Vagina (tissue), 2 donors: ENCODE measurements around the gene TCERG1. TPM values are rescaled to one million over a fixed set of nuclear protein-coding genes. Genes with fewer than 3 reads are reported as not detected.

Source experiments
- DNase-seq, 2 donors: peaks; one replicate each; pipeline ENCODE4 v3.0.0-alpha.2; 2017; ENCODE audit errors: extremely low spot score in 2 of 2
- H3K27ac ChIP-seq: fragments of 200-600 bp; sonication (generic); one replicate; pipeline ENCODE4 v1.5.1; 2019
- H3K27me3 ChIP-seq: fragments of 200-600 bp; sonication (generic); one replicate; pipeline ENCODE4 v1.5.1; 2019
- H3K36me3 ChIP-seq, 2 donors: fragments of 200-600 bp; sonication (generic); one replicate each; pipeline ENCODE4 v1.5.1; 2017 to 2019
- H3K4me1 ChIP-seq: fragments of 200-600 bp; sonication (generic); one replicate; pipeline ENCODE4 v1.5.1; 2019
- H3K4me3 ChIP-seq, 2 donors: fragments of 200-600 bp; sonication (generic); 1 replicate in 1 of 2; 2 replicates in 1 of 2; pipeline ENCODE4 v1.5.1; 2016 to 2019
- H3K9me3 ChIP-seq: fragments of 200-600 bp; sonication (generic); one replicate; pipeline ENCODE4 v1.5.1; 2019
- POLR2A ChIP-seq, 2 donors: fragments of 450-650 bp; IDR thresholded peaks; one replicate each; pipeline ENCODE4 v1.6.1; 2017; ENCODE audit warnings: antibody characterized with exemption in 2 of 2, mild to moderate bottlenecking in 2 of 2, moderate library complexity in 2 of 2
- POLR2AphosphoS5 ChIP-seq, 2 donors: sonication (generic); formaldehyde crosslinking; IDR thresholded peaks; one replicate each; pipeline ENCODE4 v1.9.0; 2017; ENCODE audit warnings: antibody characterized with exemption in 2 of 2, mild to moderate bottlenecking in 2 of 2, low read depth in 1 of 2; ENCODE audit not compliant: insufficient read depth in 1 of 2
- intact Hi-C: fragments of 100-400 bp; cut with DNase I; formaldehyde crosslinking; loops from one replicate; pipeline ENCODE4 v1.15.1; 2023
- total RNA-seq: library from RNA; depleted of rRNA; stranded (reverse); fragments of >200 nt; gene quantifications from one replicate; pipeline ENCODE4 v1.2.3, GENCODE V29; 2016
- TF ChIP-seq, protein P1 (sequence below), 3 experiments: fragments of 450-650 bp in 2 of 3; fragments of 200-600 bp in 1 of 3; sonication (generic) in 1 of 3; IDR thresholded peaks; one replicate each; pipeline ENCODE4 v1.5.1; 2017 to 2019; ENCODE audit warnings: antibody characterized with exemption in 3 of 3, mild to moderate bottlenecking in 2 of 3, moderate library complexity in 2 of 3

TCERG1 gene
- total RNA-seq, 1 donor from 2014 or later: 75.4 TPM

DNA sequence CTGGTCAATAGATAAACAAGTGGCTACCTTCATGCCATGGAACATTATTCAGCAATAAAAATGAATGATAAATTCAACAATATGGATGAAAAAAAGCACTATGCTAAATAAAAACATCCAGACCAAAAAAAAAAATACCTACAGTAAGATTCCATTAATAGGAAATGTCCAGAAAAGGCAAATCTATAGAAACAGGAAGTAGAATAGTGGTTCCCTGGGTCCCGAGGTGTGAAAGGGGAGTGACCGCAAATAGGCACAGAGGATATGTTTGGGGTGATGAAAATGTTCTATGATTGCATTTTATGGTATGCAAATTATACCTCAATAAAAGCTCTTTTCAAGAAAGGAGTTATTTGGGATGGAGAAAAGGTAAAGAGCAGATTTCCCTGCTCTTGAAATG, 72.4 kb downstream of the TCERG1 start:
- no peak for DNase-seq
- Histone ChIP-seq H3K4me3 (no peak overlapping the region), H3K36me3 (no peaks in the 10 kb centered on the region), H3K27ac (no peak overlapping the region), H3K9me3 (no peaks in the 10 kb centered on the region), H3K4me1 (no peaks in the 10 kb centered on the region), H3K27me3 (no peaks in the 10 kb centered on the region)
- TF ChIP-seq, protein P1, sequence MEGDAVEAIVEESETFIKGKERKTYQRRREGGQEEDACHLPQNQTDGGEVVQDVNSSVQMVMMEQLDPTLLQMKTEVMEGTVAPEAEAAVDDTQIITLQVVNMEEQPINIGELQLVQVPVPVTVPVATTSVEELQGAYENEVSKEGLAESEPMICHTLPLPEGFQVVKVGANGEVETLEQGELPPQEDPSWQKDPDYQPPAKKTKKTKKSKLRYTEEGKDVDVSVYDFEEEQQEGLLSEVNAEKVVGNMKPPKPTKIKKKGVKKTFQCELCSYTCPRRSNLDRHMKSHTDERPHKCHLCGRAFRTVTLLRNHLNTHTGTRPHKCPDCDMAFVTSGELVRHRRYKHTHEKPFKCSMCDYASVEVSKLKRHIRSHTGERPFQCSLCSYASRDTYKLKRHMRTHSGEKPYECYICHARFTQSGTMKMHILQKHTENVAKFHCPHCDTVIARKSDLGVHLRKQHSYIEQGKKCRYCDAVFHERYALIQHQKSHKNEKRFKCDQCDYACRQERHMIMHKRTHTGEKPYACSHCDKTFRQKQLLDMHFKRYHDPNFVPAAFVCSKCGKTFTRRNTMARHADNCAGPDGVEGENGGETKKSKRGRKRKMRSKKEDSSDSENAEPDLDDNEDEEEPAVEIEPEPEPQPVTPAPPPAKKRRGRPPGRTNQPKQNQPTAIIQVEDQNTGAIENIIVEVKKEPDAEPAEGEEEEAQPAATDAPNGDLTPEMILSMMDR (IDR thresholded peaks at IDR 0.05): no peak
- no peak for TF ChIP-seq POLR2A (IDR thresholded peaks at IDR 0.05)
- no peak for TF ChIP-seq POLR2AphosphoS5 (IDR thresholded peaks at IDR 0.05; ENCODE audit: insufficient read depth in 1 of 2, low read depth in 1 of 2)
- intact Hi-C loops: no loop called here

DNA sequence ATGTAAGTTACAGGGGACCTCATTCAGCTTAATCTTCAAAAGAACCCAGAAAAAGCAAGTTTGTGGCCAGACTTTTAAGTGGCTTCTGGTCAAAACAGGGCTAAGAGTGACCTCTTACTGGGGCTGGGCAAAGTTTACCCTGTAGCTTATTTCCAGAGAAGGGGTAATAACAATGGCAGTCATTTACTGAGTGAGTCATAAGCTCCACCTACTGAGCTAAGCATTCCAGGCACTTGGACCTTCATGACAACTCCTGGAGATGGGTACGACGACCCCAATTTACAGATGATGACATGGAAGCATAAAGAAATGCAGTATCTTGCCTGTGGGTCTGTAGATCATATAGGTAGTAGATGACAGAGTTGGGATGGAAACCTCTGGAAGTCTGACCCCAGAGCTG, 73.6 kb downstream of the TCERG1 start:
- TF ChIP-seq POLR2A (IDR thresholded peaks at IDR 0.05): no peak
- TF ChIP-seq, protein P1 (IDR thresholded peaks at IDR 0.05): no peak
- TF ChIP-seq POLR2AphosphoS5 (IDR thresholded peaks at IDR 0.05; ENCODE audit: insufficient read depth in 1 of 2, low read depth in 1 of 2): no peak
- H3K27me3 ChIP-seq: no peaks in the 10 kb centered on the region
- no peak overlapping the region for H3K4me3 ChIP-seq
- H3K27ac ChIP-seq: no peak overlapping the region
- H3K4me1 ChIP-seq: no peaks in the 10 kb centered on the region
- no peak for DNase-seq
- H3K9me3 ChIP-seq: no peaks in the 10 kb centered on the region
- intact Hi-C loops: loop anchor here (2.0 kb wide), 1 partner anchor 28 kb away; no protein-coding TSS in a partner anchor
- no peaks in the 10 kb centered on the region for H3K36me3 ChIP-seq

DNA sequence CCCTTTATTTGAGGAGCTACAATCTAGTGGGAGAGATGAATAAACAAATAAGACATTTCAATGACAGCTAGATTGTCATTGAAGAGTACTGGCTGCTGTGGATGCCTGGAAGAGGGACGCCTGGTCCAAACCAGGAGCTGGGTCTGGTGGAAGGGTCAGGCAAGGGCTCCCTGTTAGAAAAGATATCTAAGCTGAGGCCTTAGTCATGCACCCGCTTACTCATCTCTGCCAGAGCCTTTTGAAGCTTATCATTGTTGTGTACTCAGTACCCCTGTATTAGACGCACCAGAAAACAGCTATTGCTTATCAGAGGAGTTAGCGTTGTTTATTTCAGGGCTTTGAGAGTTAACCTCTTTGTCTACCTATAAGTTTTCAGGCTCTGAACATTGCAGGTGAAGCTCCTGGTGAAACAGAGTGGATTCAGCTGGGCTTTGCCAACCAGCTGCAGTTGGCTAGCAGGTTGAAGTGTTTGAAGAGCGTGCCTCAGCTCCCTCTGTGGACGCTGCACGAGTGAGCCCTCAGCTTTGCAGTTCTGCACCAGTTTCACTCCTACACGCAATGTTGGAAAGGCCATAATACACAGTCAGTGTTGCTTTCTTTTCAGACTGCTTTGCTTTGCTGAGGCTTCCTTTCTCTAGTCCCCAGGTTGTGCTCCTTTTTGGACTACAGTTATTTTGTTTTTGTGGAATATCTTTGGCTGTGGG, 74.4 kb downstream of the TCERG1 start:
- no peaks in the 10 kb centered on the region for H3K4me1 ChIP-seq
- no peak overlapping the region for H3K27ac ChIP-seq
- intact Hi-C loops: loop anchor here (2.0 kb wide), 1 partner anchor 29 kb away; no protein-coding TSS in a partner anchor
- TF ChIP-seq POLR2A (IDR thresholded peaks at IDR 0.05) (no peak), POLR2AphosphoS5 (IDR thresholded peaks at IDR 0.05; ENCODE audit: insufficient read depth in 1 of 2, low read depth in 1 of 2) (no peak)
- TF ChIP-seq, protein P1 (IDR thresholded peaks at IDR 0.05): no peak
- no peaks in the 10 kb centered on the region for H3K9me3 ChIP-seq
- no peak overlapping the region for H3K4me3 ChIP-seq
- no peak for DNase-seq
- H3K36me3 ChIP-seq: no peaks in the 10 kb centered on the region
- H3K27me3 ChIP-seq: no peaks in the 10 kb centered on the region

DNA sequence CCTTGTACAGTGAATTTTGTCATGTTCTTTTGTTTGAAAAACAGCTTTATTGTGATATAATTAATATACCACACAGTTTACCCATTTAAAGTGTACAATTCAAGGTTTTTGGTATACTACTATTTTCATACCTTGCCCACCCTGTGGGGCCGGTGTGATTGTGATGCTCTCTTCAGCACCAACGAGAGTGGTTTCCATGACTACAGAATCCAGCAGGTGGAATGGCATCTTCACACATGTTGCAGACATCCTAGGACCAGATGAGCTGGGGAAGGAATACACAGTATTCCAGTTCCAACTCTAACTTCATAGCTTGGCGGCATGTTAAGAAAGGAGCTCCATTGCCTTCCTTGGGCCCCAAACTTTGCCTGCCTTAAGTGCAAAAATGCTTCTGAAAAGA, 76.6 kb downstream of the TCERG1 start:
- H3K27ac ChIP-seq: no peak overlapping the region
- H3K27me3 ChIP-seq: no peaks in the 10 kb centered on the region
- H3K9me3 ChIP-seq: no peaks in the 10 kb centered on the region
- TF ChIP-seq, protein P1 (IDR thresholded peaks at IDR 0.05): no peak
- TF ChIP-seq POLR2AphosphoS5 (IDR thresholded peaks at IDR 0.05; ENCODE audit: insufficient read depth in 1 of 2, low read depth in 1 of 2): no peak
- no peak for TF ChIP-seq POLR2A (IDR thresholded peaks at IDR 0.05)
- no peak for DNase-seq
- intact Hi-C loops: no loop called here
- no peaks in the 10 kb centered on the region for H3K36me3 ChIP-seq
- no peaks in the 10 kb centered on the region for H3K4me1 ChIP-seq
- no peak overlapping the region for H3K4me3 ChIP-seq

DNA sequence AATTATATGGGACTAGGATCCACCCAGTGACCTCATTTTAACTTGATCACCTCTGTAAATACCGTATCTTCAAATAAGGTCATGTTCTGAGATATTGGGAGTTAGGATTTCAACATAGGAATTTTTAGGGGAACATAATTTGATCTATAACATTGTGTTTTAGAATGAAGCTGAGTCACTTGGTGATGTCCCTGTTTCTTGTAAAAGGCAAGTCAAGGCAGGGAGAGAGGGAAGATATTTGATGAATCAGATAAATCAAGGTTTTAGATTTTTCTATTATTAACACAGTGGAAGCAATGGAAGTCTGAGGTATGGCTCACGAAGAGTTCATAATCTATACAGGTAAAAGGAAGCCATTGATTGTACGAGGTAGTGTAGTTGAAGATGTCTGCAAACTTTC, 80.7 kb downstream of the TCERG1 start:
- no peak overlapping the region for H3K4me3 ChIP-seq
- no peaks in the 10 kb centered on the region for H3K9me3 ChIP-seq
- no peaks in the 10 kb centered on the region for H3K36me3 ChIP-seq
- no peaks in the 10 kb centered on the region for H3K27me3 ChIP-seq
- DNase-seq: no peak
- no peak overlapping the region for H3K27ac ChIP-seq
- intact Hi-C loops: no loop called here
- TF ChIP-seq, protein P1 (IDR thresholded peaks at IDR 0.05): no peak
- TF ChIP-seq POLR2AphosphoS5 (IDR thresholded peaks at IDR 0.05; ENCODE audit: insufficient read depth in 1 of 2, low read depth in 1 of 2): no peak
- no peak for TF ChIP-seq POLR2A (IDR thresholded peaks at IDR 0.05)
- no peaks in the 10 kb centered on the region for H3K4me1 ChIP-seq
